Right cardiac atrium (tissue), 5 donors: ENCODE results near the gene UBB. TPM values are rescaled to one million over a fixed set of nuclear protein-coding genes. Genes with fewer than 3 reads are reported as not detected.
"Not testable (repeated sequence)": the region's sequence is repeated elsewhere in the genome, so short reads cannot be mapped to it uniquely, and the experiment has no call there.

Experiments used
- ATAC-seq, 2 donors: fragments of 200-7000 bp; cut with Tn5 transposase; one replicate each; pipeline versions ENCODE4 v1.8.0 to v1.9.1; 2020; ENCODE audit warnings: moderate library complexity in 2 of 2, mild to moderate bottlenecking in 1 of 2
- DNase-seq, 3 donors: peaks; one replicate each; pipeline ENCODE4 v3.0.0-alpha.2; 2020
- H3K27ac ChIP-seq: one replicate; pipeline ENCODE4 v1.5.1; 2013; ENCODE audit warnings: mild to moderate bottlenecking, low read length, control low read depth, moderate library complexity
- H3K27me3 ChIP-seq: one replicate; pipeline ENCODE4 v1.6.1; 2013; ENCODE audit not compliant: control insufficient read depth, insufficient read depth
- H3K4me1 ChIP-seq: one replicate; pipeline ENCODE4 v1.6.1; 2013; ENCODE audit warnings: low read length; ENCODE audit not compliant: control insufficient read depth, insufficient read depth
- H3K4me3 ChIP-seq: one replicate; pipeline ENCODE4 v1.5.1; 2013; ENCODE audit warnings: low read length, control low read depth
- H3K9me3 ChIP-seq: one replicate; pipeline ENCODE4 v1.6.1; 2013; ENCODE audit warnings: low read length; ENCODE audit not compliant: control insufficient read depth
- WGBS: extraction: QIAGEN DNeasy Blood & Tissue Kit; methylation state at CpG from one replicate; pipeline ENCODE4 v1.1.7; 2013; 5-methylcytosine and 5-hydroxymethylcytosine counted together
- intact Hi-C, 4 donors: fragments of 100-400 bp; cut with DNase I; formaldehyde crosslinking; loops; one replicate each; pipeline versions ENCODE4 v1.11.0 to v1.14.0; 2022 to 2023
- polyA plus RNA-seq: library from polyadenylated mRNA; stranded (reverse); fragments of 200-250 nt; gene quantifications from one replicate; pipeline ENCODE4 v1.2.3, GENCODE V29; 2013
- total RNA-seq, 4 donors: library from RNA; stranded (reverse); fragmentation: NEBNext Ultra II Directional; extraction: Animal tissue kit (Norgen Biotek cat#: 25700); gene quantifications; one replicate each; pipeline ENCODE4 v1.2.1, GENCODE V29; 2021
- donor health status: healthy with polysubstance abuse.
- donor health status: DM: no; HTN: yes; CAD: no.
- donor health status: DM: no; HTN: no; CAD: no.
- donor health status: DM: no; HTN: yes; CAD: no; lungs with severe emphysema.
- donor health status: DM: yes; HTN: yes; CAD: no.

The UBB gene
- total and polyA plus RNA-seq, 5 donors, result 1,353 to 1,780 (median 1,520) TPM

DNA sequence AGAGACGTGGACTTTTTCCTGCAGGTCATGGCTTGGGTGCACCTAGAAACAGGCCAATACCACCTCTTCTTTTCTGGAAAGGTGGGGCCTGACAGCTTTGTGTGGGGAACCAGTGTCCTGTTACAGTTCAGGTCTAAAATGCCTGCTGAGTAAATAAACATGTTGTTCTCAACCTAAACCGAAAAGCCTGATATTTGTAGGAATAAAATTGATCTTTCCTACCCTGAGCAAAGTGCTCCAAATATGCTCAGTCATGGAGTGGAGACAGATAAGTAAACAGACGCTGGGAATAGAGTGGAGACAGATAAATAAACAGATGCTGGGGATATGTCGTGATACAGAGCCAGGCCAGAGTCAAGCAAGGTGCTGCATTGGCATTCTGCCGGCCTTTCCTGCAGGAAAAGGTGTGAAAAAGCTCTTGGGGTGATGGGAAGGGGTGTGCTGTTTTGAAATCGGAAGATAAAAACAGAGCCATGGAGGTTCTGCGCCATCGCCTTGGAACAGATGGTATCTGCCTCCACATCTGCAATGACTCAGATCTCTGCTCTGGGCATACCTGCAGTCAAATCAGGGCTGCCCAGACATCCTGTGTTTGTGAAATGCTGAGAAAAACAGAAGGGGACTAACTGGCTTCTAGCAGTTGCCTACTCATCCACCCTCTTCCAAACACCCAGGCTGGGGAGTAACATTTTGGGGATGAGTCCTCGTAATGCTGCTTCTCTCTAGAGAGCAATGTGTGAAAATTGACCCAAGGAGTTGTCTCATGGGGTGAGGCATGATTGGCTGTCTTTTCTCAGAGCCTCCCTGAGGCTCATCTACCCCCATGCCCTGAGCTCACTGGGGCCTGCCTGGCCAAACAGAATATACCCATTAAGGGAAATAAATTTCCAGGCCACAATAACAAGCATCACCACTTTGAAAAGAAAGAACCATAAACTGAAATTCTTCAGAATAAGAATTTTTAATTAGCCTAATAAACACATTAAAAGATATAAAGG lies 17.7 kb downstream of the UBB start:
- no peaks in the 10 kb centered on the region for H3K27me3 ChIP-seq
- no peak overlapping the region for H3K4me3 ChIP-seq
- 58% methylated on average over 9 of the region's 9 CpGs for WGBS
- ATAC-seq (no peak), DNase-seq (no peak)
- H3K4me1 ChIP-seq, result peaks cover 2% of the 10 kb centered on the region
- no peaks in the 10 kb centered on the region for H3K9me3 ChIP-seq
- H3K27ac ChIP-seq, result no peak overlapping the region
- intact Hi-C loops, result no loop called here

- intact Hi-C loops, H3K27ac ChIP-seq, H3K4me3 ChIP-seq, H3K4me1 ChIP-seq, DNase-seq, H3K9me3 ChIP-seq, ATAC-seq, H3K27me3 ChIP-seq: not testable (repeated sequence)
- 92% methylated on average over 9 of the region's 9 CpGs for WGBS
These were observed 23.0 kb downstream of the UBB start for GRCh38 chr17:16403847-16404246.

GRCh38 chr17:16406742-16407674 lies 26.1 kb downstream of the UBB start:
- Histone ChIP-seq H3K27ac (peak overlapping the region; percentile 46), H3K4me1 (peaks cover 3% of the 10 kb centered on the region), H3K4me3 (peak overlapping the region; percentile 31), H3K9me3 (no peaks in the 10 kb centered on the region), H3K27me3 (no peaks in the 10 kb centered on the region)
- intact Hi-C loops, result no loop called here
- ATAC-seq (peak; percentile 84 to 91), DNase-seq (peak; percentile 73 to 86 (median 85))
- 6% methylated on average over 67 of the region's 67 CpGs for WGBS

DNA sequence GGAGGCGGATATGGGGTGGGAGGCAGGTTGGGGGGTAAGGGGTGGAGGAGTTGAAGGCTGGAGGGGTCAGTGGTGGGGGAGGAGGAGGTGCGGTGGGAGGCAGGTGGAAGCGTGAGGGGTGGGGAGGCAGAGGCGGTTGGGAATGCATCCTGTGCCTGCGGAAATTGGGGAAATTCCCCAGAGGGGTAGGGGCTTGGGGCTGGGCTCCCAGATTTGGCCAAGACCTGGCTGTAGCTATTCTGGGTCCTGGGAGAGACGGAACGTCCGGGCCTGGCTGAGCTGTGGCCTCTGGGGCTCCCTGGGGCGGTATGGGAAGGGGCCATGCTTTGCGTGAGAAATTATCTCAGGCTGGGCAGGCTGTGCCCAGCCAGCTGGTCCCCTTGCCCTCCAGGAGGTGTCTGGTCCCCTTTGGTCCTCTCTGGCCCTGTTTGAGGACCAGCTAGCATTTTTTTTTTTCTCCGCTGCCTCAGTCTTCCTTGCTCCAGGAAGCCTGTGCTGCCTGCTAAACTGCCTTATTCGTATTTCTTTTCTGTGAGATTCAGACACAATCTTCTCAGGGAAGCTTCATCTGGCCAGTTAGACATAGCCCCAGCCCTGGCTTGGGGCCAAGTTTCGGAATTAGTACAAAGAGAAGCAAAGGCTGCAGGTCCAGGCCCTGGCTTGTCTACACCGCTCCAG lies 27.2 kb downstream of the UBB start:
- 14% methylated on average over 14 of the region's 14 CpGs for WGBS
- H3K4me3 ChIP-seq, result no peak overlapping the region
- H3K27ac ChIP-seq, result peak overlapping the region; percentile 76
- intact Hi-C loops, result no loop called here
- peaks cover 3% of the 10 kb centered on the region for H3K4me1 ChIP-seq
- no peaks in the 10 kb centered on the region for H3K9me3 ChIP-seq
- ATAC-seq (peak; percentile 59 to 64), DNase-seq (peak; percentile 64 to 91 (median 78))
- no peaks in the 10 kb centered on the region for H3K27me3 ChIP-seq

DNA sequence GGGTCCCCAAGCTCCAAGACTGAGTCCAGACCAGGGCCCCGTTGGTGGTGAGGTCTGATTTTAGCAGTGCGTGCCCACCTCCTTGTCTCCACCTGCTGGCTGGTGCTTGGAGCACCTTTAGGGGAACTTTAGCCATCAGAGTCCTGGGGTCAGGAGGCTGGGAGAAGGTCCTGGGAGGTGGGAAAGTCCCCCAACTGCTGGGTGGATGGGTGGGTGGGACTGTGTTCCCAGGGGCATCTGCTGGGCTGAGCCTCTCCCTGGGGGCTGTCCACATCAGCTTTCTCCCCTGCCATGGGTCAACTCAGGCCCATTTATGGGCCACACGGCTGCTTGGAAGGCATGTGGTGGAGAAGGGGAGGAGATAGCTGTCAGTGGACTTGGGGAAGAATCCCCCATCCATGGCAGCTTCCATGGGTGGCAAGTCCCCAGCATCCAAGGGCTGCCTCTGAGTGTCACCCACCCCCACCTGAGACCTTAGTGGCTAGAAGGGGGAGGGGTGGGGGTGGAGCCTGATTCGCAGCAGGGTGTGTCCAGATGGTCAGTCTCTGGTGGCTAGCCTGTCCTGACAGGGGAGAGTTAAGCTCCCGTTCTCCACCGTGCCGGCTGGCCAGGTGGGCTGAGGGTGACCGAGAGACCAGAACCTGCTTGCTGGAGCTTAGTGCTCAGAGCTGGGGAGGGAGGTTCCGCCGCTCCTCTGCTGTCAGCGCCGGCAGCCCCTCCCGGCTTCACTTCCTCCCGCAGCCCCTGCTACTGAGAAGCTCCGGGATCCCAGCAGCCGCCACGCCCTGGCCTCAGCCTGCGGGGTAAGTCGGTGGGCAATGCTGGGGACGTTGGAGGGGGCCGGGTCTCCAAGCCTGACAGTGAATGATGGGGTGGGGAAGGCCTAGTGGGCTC lies 34.4 kb downstream of the UBB start, which contains the start of gene TRPV2:
TRPV2 (plus strand) TSS at position 541 of the 894 bp plus-strand sequence. CDS start 2,098 bp downstream, outside the sequence.
- H3K27me3 ChIP-seq, result no peaks in the 10 kb centered on the region
- no peaks in the 10 kb centered on the region for H3K9me3 ChIP-seq
- peak within 1 kb of the TSS; percentile 76 for H3K27ac ChIP-seq
- ATAC-seq (peak; percentile 39 to 62), DNase-seq (peak; percentile 55 to 82 (median 80))
- intact Hi-C loops, result no loop called here
- peaks cover 16% of the 10 kb centered on the region for H3K4me1 ChIP-seq
- 12% methylated on average over 21 of the region's 21 CpGs for WGBS
- H3K4me3 ChIP-seq, result peak within 1 kb of the TSS; percentile 62

- no peaks in the 10 kb centered on the region for H3K27me3 ChIP-seq
- intact Hi-C loops, result no loop called here
- WGBS, result 86% methylated on average over 7 of the region's 7 CpGs
- DNase-seq (no peak), ATAC-seq (no peak)
- H3K9me3 ChIP-seq, result no peaks in the 10 kb centered on the region
- no peak overlapping the region for H3K27ac ChIP-seq
- H3K4me1 ChIP-seq, result peaks cover 16% of the 10 kb centered on the region
- H3K4me3 ChIP-seq, result no peak overlapping the region
These were observed 36.5 kb downstream of the UBB start for GRCh38 chr17:16417399-16417798.

- intact Hi-C loops, result no loop called here
- 66% methylated on average over 7 of the region's 7 CpGs for WGBS
- no peak for DNase-seq
- Histone ChIP-seq H3K27me3 (no peaks in the 10 kb centered on the region), H3K27ac (peak overlapping the region; percentile 53), H3K4me3 (no peak overlapping the region), H3K9me3 (no peaks in the 10 kb centered on the region), H3K4me1 (peaks cover 16% of the 10 kb centered on the region)
- ATAC-seq, result no peak
These were observed 37.2 kb downstream of the UBB start for GRCh38 chr17:16417896-16418684.

- no peak overlapping the region for H3K4me3 ChIP-seq
- WGBS, result 47% methylated on average over 2 of the region's 2 CpGs
- intact Hi-C loops, result no loop called here
- H3K27ac ChIP-seq, result peak overlapping the region; percentile 53
- no peaks in the 10 kb centered on the region for H3K27me3 ChIP-seq
- ATAC-seq (no peak), DNase-seq (no peak)
- no peaks in the 10 kb centered on the region for H3K9me3 ChIP-seq
- peaks cover 16% of the 10 kb centered on the region for H3K4me1 ChIP-seq
These were observed 37.8 kb downstream of the UBB start for GRCh38 chr17:16418685-16419068.

GRCh38 chr17:16419074-16419928 lies 38.4 kb downstream of the UBB start:
- Histone ChIP-seq H3K27me3 (no peaks in the 10 kb centered on the region), H3K9me3 (no peaks in the 10 kb centered on the region), H3K27ac (peak overlapping the region; percentile 53), H3K4me1 (peaks cover 16% of the 10 kb centered on the region), H3K4me3 (no peak overlapping the region)
- ATAC-seq (peak in 1 of 2 donors; percentile 39), DNase-seq (no peak)
- intact Hi-C loops, result no loop called here
- WGBS, result 70% methylated on average over 8 of the region's 8 CpGs
